ENCODE data around the gene RREB1.

RREB1 gene

GRCh38 chr6:7229376-7230326 lies 121.9 kb downstream of the RREB1 start:
- DNase-seq, result no peak

DNA sequence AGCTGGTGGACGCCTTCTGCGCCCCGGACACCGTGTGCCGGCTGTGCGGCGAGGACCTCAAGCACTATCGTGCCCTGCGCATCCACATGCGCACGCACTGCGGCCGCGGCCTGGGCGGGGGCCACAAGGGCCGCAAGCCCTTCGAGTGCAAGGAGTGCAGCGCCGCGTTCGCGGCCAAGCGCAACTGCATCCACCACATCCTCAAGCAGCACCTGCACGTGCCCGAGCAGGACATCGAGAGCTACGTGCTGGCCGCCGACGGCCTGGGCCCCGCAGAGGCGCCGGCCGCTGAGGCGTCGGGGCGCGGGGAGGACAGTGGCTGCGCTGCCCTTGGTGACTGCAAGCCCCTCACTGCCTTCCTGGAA lies 122.5 kb downstream of the RREB1 start:
- no peak for DNase-seq

DNA sequence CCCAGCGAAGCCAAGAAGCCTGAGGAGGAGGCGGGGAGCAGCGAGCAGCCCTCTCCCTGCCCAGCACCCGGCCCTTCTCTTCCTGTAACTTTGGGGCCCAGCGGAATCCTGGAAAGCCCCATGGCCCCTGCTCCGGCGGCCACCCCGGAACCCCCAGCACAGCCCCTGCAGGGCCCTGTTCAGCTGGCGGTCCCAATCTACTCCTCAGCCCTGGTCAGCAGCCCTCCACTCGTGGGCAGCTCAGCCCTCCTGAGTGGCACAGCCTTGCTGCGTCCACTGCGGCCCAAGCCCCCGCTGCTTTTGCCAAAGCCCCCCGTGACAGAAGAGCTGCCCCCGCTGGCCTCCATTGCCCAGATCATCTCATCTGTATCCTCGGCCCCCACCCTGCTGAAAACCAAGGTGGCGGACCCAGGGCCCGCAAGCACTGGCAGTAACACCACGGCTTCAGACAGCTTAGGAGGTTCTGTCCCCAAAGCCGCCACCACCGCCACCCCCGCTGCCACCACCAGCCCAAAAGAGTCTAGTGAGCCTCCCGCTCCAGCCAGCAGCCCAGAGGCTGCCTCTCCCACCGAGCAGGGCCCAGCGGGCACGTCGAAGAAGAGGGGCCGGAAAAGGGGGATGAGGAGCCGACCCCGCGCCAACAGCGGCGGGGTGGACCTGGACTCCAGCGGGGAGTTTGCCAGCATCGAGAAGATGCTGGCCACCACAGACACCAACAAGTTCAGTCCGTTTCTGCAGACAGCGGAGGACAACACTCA lies 123.4 kb downstream of the RREB1 start:
- no peak for DNase-seq

DNA sequence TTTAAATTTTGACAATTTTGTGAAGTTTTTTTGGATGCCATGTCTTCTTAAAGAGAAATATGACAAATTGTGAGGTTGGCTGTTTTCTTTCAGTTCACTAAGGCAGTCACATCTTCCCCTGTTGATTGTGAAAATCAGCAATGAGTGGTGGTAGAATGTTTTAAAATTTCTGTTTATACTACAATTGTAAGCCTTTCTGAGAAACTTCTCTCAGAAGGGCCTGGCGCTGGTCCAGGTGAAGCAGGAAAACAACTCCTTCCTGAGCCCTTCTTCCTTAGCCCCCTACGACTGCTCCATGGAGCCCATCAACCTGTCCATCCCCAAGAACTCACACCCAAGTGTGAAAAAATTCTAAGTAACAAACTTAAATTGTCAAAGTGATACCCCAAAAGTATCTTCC lies 124.6 kb downstream of the RREB1 start:
- no peak for DNase-seq

GRCh38 chr6:7234547-7234946 lies 126.8 kb downstream of the RREB1 start:
- DNase-seq, result no peak

GRCh38 chr6:7235712-7236305 lies 128.0 kb downstream of the RREB1 start:
- no peak for DNase-seq

GRCh38 chr6:7236306-7237209 lies 128.8 kb downstream of the RREB1 start:
- DNase-seq, result no peak

DNA sequence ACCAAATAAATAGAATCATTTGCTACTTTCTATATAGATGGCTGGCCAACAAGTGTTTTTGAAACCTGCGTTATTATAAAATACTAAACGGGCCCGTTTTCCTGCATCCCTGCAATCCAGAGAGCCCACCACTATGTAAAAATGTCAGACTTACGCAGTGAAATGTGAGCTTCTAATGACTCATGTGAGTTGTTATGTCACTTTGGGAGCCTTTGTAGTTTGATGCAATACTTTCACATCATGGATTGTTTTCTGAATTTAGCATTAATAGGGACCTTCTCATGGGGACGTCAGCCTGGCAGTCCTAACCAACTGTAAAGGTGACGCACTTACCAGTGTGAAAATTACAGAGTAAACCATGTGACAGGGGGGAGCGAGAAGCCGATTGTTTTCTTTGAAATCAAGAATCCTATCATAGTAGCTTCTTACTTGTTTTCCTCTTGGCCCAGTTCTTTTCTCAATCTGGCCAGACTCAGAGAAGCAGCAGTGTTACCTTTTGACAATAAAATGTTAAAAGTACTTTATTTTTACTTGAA lies 130.0 kb downstream of the RREB1 start:
- no peak for DNase-seq

DNA sequence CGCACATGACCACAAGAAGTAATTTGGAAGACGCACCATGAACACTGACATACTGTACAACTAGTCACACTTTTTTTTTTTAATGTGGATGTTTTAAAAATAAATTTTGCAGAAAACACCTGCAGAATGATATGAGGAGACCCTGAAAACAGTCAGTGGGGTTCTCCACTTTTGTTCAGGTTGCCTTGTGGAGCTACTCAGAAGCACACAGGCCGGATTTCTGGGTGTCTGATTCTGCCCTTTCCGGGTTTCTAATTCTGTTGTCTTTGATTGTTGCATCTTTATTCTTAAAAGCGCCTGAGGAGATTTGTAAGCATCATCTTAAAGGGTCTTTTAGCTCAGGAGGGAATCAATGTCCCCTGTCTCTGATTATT lies 130.8 kb downstream of the RREB1 start:
- no peak for DNase-seq

DNA sequence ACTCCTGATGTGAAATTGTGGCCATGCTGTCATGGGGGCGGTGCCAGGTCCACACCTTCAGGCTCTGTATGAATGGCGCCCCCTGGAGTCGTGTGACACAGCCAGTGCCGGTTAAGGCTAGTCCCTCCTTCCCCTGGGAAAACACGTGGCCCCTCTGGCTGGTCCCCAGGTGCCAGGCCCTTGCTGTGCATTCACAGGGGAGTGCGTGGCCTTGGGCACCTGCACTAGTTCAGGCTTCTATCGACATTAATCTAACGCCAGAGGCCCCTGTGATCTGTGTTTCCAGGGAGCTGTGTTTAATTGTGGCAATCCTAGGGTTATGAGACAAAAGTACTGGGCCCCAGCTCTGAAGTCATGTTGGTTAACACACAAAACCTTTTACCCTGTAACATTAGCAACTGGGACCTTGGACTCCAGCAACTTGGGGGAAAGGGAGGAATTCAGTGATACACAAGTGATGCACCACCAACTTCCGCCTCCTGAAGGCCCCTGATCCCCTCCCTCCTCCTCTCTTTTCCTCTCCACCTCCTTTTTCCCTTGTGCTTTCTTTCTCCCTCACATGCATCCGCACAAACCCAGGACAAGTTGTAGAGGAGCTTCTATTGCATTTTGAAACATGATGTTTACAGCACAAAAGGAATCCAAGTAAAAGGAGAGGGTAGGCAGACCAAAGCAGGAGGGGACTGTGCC lies 131.3 kb downstream of the RREB1 start:
- peak; percentile 13 for DNase-seq

DNA sequence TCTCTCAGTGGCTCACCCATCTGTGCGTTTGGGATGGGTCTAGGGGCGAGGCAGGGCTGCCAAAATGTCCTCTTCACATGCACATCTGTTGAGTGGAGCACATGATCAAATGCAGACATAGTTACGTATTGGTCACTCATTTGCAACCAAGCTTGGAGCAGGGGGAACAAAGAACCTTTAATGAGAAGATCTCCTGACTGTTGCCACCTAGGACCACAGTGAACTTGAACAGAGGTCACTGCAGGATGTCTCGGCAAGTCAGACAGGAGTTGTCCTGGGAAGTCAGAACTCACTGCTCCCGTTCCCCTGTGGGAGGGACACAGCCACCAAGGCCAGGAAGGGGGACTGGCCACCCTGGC lies 131.8 kb downstream of the RREB1 start:
- DNase-seq, result no peak

DNA sequence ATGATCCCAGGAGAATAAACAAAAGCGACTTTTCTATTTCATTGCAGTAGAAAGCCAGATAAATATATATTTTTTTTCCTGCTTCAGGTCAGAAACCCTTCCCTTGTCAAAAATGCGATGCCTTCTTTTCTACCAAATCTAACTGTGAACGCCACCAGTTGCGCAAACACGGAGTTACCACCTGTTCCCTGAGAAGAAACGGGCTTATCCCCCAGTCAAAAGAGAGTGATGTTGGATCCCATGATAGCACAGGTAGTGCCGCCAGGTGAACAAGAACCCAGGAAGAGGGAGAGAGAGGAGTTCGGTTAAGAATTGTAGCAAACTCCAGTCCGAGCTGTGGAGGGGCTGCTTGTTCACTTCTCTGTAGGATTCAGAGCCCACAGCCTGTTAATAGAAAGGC lies 132.6 kb downstream of the RREB1 start:
- DNase-seq, result no peak

- no peak for DNase-seq
These were observed 133.4 kb downstream of the RREB1 start for GRCh38 chr6:7241160-7241559.

GRCh38 chr6:7241709-7242645 lies 134.2 kb downstream of the RREB1 start:
- no peak for DNase-seq

- no peak for DNase-seq
These were observed 135.0 kb downstream of the RREB1 start for GRCh38 chr6:7242835-7243178.

- peak; percentile 87 for DNase-seq
These were observed 135.6 kb downstream of the RREB1 start for GRCh38 chr6:7243179-7243981.

DNA sequence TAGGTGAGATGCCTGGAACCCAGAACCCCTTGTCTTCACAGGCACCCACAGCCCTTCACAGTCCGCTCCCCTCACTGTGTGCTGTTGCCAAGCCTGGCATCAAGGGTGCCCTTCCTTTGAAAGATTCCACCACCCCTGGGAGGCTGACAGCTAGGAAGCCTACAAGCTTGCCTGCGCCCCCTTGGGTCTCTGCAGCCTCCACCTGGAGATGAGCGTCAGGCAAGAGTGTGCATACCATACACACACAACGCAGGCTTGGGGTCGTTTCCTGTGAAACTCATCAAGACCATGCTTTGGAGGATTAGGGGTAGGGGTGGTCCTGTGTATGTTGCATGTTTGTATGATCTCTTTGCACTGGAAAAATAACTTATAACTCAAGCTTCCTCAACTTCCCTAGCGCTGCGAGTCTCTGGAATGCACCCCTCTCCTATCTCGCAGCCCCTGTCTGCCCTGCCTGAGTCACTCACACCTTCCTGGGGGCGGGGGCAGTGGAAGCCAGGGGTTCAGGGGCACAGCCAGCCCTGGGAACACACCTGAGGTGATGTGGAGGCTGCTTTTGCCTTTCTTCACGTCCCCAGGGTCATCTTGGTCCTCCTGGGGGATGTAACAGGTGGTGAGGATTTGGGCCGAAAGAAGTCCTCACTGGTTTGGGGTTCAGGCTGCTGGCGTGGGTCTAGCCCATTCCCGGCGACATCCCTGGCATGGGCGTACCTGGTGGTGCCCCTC lies 138.1 kb downstream of the RREB1 start:
- DNase-seq, result no peak

- no peak for DNase-seq
These were observed 138.8 kb downstream of the RREB1 start for GRCh38 chr6:7246401-7247178.

DNA sequence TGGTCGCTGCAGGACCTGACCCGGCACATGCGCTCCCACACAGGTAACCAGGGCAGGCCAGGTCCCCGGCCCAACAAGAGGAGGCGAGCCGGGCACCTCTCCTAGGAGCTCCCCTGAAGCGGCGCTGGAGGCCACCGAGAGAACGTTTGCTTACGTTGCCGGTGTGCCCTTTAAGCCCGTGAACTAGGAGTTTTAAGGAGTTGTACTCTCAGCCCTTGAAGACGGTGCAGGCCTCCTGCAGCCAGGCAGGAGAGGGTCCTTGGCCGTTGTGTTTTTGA lies 139.4 kb downstream of the RREB1 start:
- no peak for DNase-seq
